ENCODE results near the gene C1QC.

- TF ChIP-seq RAD21 (IDR thresholded peaks at IDR 0.05; ENCODE audit: low read depth): no peak
- TF ChIP-seq POLR2AphosphoS5 (IDR thresholded peaks at IDR 0.05; ENCODE audit: low read depth, low read length): no peak
- TF ChIP-seq ZNF274 (IDR thresholded peaks at IDR 0.05; ENCODE audit: low read depth, low read length): no peak
- no peak for TF ChIP-seq POLR2A (IDR thresholded peaks at IDR 0.05; ENCODE audit: borderline replicate concordance, extremely low read depth, insufficient read depth, insufficient read length)
- no peak for TF ChIP-seq EZH2 (IDR thresholded peaks at IDR 0.05)
- TF ChIP-seq MAX (IDR thresholded peaks at IDR 0.05): no peak
- no peak for TF ChIP-seq CTCF (IDR thresholded peaks at IDR 0.05 in 2 of 3, conservative IDR thresholded peaks at IDR 0.05 in 1 of 3; ENCODE audit: borderline replicate concordance in 1 of 3, insufficient read depth in 1 of 3, low read depth in 2 of 3, low read length in 2 of 3)
- TF ChIP-seq REST (IDR thresholded peaks at IDR 0.05; ENCODE audit: low read depth): no peak
- no peak for TF ChIP-seq ZBTB33 (IDR thresholded peaks at IDR 0.05; ENCODE audit: extremely low read depth, insufficient replicate concordance, low read length)
- TF ChIP-seq JUND (IDR thresholded peaks at IDR 0.05): no peak
- no peak for TF ChIP-seq CBX3 (IDR thresholded peaks at IDR 0.05; ENCODE audit: low read depth)
- TF ChIP-seq TCF7L2 (IDR thresholded peaks at IDR 0.05; ENCODE audit: borderline replicate concordance, extremely low read depth, insufficient read depth, insufficient read length): no peak
- no peak for TF ChIP-seq CEBPB (IDR thresholded peaks at IDR 0.05; ENCODE audit: low read depth)
- no peak for TF ChIP-seq ZFX (IDR thresholded peaks at IDR 0.05)
Measured at GRCh38 chr1:22643381-22643780, at the start of gene C1QC.
